ENCODE data around the gene TAF15. TPM values are rescaled to one million over a fixed set of nuclear protein-coding genes. Genes with fewer than 3 reads are reported as not detected.

TAF15 gene
- total and polyA plus RNA-seq, 7 donors: 55.9 to 147 (median 61.1) TPM

DNA sequence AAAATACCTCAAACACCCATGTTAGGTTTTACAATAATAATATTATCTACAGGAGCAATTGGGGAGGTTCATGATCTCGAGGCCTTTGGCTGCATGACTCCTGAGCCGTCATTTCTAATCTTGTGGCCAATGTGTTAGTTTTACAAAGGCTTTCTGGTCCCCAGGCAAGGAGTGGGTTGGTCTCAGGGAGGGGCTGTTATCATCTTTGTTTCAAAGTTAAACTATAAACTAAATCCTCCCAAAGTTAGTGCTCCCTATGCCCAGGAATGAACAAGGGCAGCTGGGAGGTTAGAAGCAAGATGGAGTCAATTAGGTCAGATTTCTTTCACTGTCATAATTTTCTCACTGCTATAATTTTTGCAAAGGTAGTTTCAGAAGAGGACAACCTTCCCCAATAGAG, 80.0 kb downstream of the TAF15 start:
- intact Hi-C loops (cut with DNase I): no loop called here
- H3K27ac ChIP-seq: no peak overlapping the region
- WGBS, 2 donors: 78% methylated on average over 2 of the region's 2 CpGs
- no peaks in the 10 kb centered on the region for H3K9me3 ChIP-seq
- H3K27me3 ChIP-seq: no peaks in the 10 kb centered on the region
- no peaks in the 10 kb centered on the region for H3K4me1 ChIP-seq
- no peak for TF ChIP-seq POLR2A (IDR thresholded peaks at IDR 0.05)
- H3K36me3 ChIP-seq: no peaks in the 10 kb centered on the region
- H3K4me3 ChIP-seq: no peak overlapping the region
- DNase-seq: no peak

DNA sequence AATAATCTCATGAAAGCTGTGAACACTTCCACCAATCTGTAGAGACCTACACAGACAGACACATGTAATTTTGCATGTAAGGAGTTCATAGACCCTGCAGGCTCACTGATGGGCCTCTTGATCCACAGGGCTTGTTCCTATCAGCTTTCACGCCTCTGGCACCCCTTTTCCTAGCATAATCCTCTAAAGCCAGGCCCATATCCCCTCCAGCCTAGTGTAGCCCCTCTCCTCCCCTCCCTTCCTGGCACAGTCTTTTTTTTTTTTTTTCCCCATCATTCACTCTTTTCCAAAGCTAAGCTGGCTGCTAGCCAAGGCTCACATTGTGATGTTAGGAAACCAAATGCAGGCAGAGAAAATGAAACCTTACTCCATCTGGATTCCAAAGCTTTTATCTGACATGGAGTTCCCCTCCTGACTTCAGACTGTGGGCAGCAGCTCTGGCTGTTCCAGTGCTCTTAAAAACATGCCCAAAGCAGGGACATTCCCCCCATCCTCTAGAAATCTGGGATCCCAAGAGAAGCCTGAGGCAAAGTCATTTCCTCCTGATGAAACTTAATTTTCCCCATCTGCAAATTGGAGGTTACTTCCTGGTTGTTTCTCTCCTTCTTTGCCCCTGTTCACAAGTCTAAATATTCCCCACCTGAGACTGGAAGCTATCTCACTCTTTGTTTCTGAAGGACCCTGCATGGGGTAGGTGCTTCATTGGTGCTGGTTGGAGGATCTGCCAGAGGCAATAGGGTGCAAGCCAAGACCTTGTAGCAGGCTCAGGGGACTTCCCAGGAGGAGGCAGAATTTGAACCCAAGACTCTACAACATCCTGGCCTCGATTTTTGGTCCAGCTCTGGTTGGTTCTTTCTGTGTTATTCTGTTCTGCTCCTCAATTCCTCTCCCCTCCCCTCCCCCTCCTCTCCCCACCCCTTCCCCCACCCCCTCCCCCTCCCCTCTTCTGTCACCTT, 80.8 kb downstream of the TAF15 start:
- H3K27me3 ChIP-seq: no peaks in the 10 kb centered on the region
- DNase-seq: no peak
- H3K4me1 ChIP-seq: no peaks in the 10 kb centered on the region
- H3K36me3 ChIP-seq: no peaks in the 10 kb centered on the region
- H3K27ac ChIP-seq: no peak overlapping the region
- intact Hi-C loops (cut with DNase I): no loop called here
- H3K9me3 ChIP-seq: no peaks in the 10 kb centered on the region
- TF ChIP-seq POLR2A (IDR thresholded peaks at IDR 0.05) (no peak), POLR2AphosphoS5 (IDR thresholded peaks at IDR 0.05) (no peak), EP300 (IDR thresholded peaks at IDR 0.05) (no peak)
- TF ChIP-seq, protein P1, sequence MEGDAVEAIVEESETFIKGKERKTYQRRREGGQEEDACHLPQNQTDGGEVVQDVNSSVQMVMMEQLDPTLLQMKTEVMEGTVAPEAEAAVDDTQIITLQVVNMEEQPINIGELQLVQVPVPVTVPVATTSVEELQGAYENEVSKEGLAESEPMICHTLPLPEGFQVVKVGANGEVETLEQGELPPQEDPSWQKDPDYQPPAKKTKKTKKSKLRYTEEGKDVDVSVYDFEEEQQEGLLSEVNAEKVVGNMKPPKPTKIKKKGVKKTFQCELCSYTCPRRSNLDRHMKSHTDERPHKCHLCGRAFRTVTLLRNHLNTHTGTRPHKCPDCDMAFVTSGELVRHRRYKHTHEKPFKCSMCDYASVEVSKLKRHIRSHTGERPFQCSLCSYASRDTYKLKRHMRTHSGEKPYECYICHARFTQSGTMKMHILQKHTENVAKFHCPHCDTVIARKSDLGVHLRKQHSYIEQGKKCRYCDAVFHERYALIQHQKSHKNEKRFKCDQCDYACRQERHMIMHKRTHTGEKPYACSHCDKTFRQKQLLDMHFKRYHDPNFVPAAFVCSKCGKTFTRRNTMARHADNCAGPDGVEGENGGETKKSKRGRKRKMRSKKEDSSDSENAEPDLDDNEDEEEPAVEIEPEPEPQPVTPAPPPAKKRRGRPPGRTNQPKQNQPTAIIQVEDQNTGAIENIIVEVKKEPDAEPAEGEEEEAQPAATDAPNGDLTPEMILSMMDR (IDR thresholded peaks at IDR 0.05): no peak
- no peak overlapping the region for H3K4me3 ChIP-seq
- 78 to 81% methylated on average over 2 of the region's 2 CpGs for WGBS, 2 donors

DNA sequence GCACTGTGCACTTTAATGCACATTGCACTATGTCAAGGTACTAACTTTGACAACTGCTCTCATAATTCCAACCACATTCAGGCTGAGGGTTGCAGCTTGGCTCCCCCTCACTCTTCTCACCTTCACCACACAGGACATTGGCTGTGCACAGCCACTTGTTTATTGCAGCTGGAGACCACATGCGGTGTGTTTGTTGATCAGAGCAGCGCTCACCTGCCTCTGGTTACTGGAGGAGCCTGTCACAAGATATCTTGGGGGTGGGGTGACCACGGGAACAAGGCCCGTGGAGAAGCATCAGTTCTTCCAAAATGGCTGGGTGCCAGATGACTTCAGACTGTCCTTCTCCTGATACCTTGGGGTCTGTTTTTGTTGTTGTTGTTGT, 81.5 kb downstream of the TAF15 start:
- intact Hi-C loops (cut with DNase I): no loop called here
- H3K4me1 ChIP-seq: no peaks in the 10 kb centered on the region
- no peaks in the 10 kb centered on the region for H3K36me3 ChIP-seq
- 58 to 65% methylated on average over 4 of the region's 4 CpGs for WGBS, 2 donors
- DNase-seq: no peak
- H3K27me3 ChIP-seq: no peaks in the 10 kb centered on the region
- H3K4me3 ChIP-seq: no peak overlapping the region
- TF ChIP-seq EP300 (IDR thresholded peaks at IDR 0.05): no peak
- no peak for TF ChIP-seq POLR2A (IDR thresholded peaks at IDR 0.05)
- TF ChIP-seq POLR2AphosphoS5 (IDR thresholded peaks at IDR 0.05): no peak
- TF ChIP-seq, protein P1 (IDR thresholded peaks at IDR 0.05): no peak
- no peaks in the 10 kb centered on the region for H3K9me3 ChIP-seq
- H3K27ac ChIP-seq: no peak overlapping the region

- WGBS, 2 donors: 81 to 84% methylated on average over 4 of the region's 4 CpGs
- intact Hi-C loops (cut with DNase I): no loop called here
- Histone ChIP-seq H3K4me3 (no peak overlapping the region), H3K4me1 (no peaks in the 10 kb centered on the region), H3K36me3 (no peaks in the 10 kb centered on the region), H3K27ac (no peak overlapping the region), H3K9me3 (no peaks in the 10 kb centered on the region), H3K27me3 (no peaks in the 10 kb centered on the region)
- no peak for DNase-seq
- TF ChIP-seq POLR2AphosphoS5 (IDR thresholded peaks at IDR 0.05) (no peak), POLR2A (IDR thresholded peaks at IDR 0.05) (no peak), EP300 (IDR thresholded peaks at IDR 0.05) (no peak)
- TF ChIP-seq, protein P1 (IDR thresholded peaks at IDR 0.05): no peak
Measured at GRCh38 chr17:35891269-35891668, 82.0 kb downstream of the TAF15 start.

- Histone ChIP-seq H3K36me3 (no peaks in the 10 kb centered on the region), H3K4me3 (no peak overlapping the region), H3K27me3 (no peaks in the 10 kb centered on the region), H3K27ac (no peak overlapping the region), H3K9me3 (no peaks in the 10 kb centered on the region), H3K4me1 (no peaks in the 10 kb centered on the region)
- 56 to 69% methylated on average over 6 of the region's 6 CpGs for WGBS, 2 donors
- intact Hi-C loops (cut with DNase I): no loop called here
- TF ChIP-seq POLR2A (IDR thresholded peaks at IDR 0.05): no peak
- DNase-seq: no peak
Measured at GRCh38 chr17:35892091-35893035, 83.1 kb downstream of the TAF15 start.

All from sigmoid colon (tissue), 7 donors.